HS-5 (cell line): Measurements from ENCODE around the gene PCDH9.
A peak's percentile ranks its signal among the peaks of the same experiment; 100 is the strongest.

Experiments
- DNase-seq: peaks from one replicate; pipeline ENCODE4 v3.0.0-alpha.2; 2012; ENCODE audit warnings: low read depth

Gene PCDH9

DNA sequence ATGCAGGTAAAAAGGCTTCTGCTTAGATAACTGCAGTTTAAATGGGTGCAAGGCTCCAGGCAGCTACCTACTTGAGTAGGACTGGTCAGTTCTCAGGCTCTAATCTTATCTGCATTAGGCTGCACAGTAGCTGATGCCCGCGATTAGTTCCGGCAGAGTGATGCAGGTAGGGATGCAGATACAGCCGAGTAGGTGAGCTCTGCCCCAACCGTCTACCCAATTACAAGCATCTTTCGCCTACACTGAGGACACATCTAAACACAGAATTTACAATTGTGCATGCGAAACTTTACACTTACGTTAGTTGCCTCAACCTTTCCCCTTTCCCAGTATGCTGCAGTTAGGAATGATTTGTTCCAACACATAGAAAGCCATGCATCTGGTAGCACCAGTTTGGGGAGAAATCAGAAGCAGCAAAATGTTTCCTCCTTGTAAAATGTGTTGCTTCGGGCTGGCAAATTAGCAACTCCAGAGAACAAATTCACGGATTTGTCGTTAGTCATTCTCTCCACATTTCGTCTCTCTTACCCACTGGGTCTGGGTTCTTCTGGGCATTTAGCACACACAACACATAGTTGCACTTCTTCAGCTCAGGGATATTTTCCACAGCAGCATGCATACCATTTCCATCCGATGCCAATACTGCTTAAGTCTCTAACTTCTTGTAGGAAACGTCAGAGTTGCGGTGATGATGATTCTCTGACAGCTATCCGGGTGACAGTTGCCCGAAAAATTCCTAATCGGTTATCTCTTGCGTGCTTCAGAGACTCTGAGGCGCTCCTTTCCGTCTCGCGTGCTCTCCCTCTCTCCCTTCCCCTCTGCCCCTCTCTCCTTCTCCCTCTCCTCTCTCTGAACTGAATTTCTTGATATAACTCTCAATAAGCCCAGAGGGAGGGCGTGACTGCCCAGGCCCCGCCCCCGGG lies at the start of gene PCDH9:
Gene PCDH9 (minus strand): TSS at position 856 of the 923 bp plus-strand sequence. CDS start 1,896 bp downstream, outside the sequence.
- DNase-seq, result no peak

- peak; percentile 10 for DNase-seq
These were observed 48.1 kb upstream of the PCDH9 start for GRCh38 chr13:67278235-67278634.

GRCh38 chr13:67277581-67277980 lies 47.4 kb upstream of the PCDH9 start:
- no peak for DNase-seq

- no peak for DNase-seq
These were observed 45.3 kb upstream of the PCDH9 start for GRCh38 chr13:67275351-67275960.

GRCh38 chr13:67273001-67273400 lies 42.9 kb upstream of the PCDH9 start:
- DNase-seq, result no peak

GRCh38 chr13:67267136-67267535 lies 37.0 kb upstream of the PCDH9 start:
- no peak for DNase-seq

DNA sequence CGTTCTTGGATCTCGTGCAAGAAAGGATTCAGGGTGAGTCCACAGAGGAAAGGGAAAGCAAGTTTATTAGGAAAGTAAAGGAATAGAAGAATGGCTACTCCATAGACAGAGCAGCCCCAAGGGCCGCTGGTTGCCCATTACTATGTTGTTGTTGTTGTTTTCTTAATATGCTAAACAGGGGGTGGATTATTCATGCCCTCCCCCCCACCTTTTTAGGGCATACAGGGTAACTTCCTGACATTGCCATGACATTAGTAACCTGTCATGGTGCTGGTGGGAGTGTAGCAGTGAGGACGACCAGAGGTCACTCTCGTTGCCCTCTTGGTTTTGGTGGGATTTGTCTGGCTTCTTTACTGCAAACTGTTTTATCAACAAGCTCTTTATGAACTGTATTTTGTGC lies 29.1 kb upstream of the PCDH9 start:
- DNase-seq, result no peak

DNA sequence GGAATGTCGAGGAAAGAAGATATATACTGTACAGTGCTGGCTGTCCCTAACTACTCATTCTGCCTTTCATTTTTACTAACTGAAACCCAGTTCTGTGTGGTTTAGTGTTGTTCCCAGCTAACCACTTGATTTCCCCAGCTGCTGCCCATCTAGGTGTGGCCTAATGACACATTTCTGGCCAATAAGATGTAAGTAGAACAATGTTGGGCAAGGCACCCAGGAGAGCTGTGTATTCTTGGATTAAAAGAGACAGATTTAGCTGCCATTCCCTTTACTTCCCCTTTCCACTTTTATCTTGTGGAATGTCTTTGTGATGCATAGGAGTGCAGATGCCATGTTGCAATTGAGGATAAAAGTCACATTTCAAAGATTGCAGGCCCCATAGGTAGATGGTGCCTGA lies 28.3 kb upstream of the PCDH9 start:
- DNase-seq, result no peak

GRCh38 chr13:67238861-67239260 lies 8.7 kb upstream of the PCDH9 start:
- DNase-seq, result no peak

- no peak for DNase-seq
These were observed 8.2 kb upstream of the PCDH9 start for GRCh38 chr13:67238277-67238859.

DNA sequence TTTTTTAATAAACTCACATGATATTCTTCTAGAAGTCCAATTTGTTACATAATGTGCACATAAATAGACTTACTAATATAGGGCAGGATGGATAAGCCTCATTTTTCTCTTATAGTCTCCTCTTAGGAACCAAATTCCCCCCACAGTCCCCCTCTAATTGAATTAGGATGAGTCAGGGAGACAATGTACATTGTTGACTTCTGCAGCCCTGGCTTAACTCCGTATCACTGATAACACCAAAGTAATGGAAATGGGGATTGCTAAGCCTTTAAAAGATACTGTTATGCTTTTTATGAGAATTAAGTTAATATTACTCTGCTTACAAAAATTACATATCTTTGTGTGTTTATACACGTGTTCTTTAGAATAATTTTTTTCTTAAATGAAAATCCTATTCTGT lies 5.1 kb upstream of the PCDH9 start:
- no peak for DNase-seq

DNA sequence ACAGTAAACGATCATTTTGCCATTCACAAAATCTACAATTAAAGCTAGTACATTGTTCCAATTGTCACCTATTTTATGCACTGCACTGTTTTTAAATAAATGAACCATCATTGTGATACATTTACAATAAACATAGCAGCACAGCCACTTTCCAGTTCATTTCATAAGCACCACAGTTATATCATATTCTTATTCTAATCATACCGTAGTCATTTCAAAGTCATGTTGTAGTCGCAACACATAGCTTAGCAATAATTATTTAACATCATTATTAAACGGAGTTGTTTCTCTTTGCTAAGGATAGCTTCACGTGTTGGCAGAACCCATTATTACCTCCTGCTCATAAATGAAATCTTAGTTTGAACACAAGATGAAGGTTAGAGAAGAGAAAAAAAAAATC lies 2.2 kb upstream of the PCDH9 start:
- DNase-seq, result no peak

DNA sequence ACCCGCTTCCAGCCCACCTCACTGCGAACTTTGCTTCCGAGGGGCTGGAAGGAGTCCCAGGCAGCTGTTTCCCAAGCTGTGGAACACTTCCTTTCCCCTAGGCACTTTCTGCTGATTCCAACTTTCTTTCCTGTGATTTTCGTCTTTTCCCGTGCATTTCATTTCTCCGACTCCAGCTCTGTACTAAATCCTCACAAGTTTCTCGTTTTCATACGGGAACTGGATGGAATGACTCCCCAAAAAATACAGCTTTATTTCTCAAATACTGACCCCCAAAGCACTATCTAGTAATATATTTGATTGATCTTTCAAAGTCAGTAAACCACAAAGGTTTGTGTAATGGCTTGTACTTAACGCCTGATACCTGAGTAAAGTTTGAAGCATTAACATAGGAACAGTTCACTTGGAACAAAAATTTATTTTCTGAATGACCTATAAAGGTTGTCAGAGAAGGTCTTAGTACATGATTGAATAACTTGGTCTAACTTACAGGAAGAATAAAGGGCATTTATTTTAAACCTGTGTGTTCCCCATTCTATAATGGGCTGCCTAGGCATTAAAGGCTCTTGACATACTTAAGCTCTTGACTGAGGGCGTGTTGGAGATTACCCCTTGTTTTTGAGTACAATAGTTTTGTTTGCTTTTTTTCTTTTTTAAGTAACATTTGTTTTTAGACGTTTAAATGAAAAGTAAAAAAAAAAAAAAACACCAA lies 1.3 kb upstream of the PCDH9 start:
- DNase-seq, result no peak

- DNase-seq, result no peak
These were observed 510 bp upstream of the PCDH9 start for GRCh38 chr13:67230404-67231288.

DNA sequence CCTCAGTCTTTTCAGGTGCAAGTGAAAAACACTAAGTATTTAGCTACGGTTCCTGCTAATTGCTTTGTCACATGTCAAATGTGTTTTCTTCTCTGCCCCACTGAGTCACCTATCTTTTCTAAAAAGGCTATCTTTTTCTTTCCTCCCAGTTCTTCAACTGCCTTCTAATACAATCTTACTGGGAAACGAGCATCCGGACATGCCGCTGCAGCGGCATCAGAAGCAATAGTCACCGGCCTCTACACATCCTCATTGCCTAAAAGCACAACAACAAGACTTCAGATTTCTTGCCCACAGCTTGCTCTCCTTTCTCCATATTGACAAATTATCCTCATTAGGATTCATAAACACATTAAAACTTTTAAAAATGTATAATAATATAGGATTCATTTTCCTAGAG lies 1.2 kb downstream of the PCDH9 start:
- no peak for DNase-seq

GRCh38 chr13:67228031-67228430 lies 2.1 kb downstream of the PCDH9 start:
- no peak for DNase-seq

GRCh38 chr13:67227131-67227983 lies 2.8 kb downstream of the PCDH9 start:
- no peak for DNase-seq

DNA sequence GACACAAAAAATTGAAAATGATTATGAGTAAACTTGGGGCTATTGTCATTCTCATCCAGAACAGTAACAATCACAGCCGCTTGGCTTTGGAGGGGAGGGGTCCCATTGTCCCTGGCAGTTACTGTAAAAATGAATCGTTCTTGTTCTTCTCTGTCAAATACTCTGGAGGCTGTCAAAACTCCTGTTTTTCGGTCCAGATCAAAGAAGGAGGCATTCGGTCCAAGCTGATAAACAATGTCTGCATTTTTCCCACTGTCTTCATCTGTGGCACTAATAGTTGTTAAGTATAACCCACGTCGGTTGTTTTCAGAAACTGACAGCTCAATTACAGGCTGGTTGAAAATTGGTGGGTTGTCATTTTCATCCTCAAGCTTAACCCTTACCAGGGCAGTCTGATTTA lies 3.4 kb downstream of the PCDH9 start:
- no peak for DNase-seq

DNA sequence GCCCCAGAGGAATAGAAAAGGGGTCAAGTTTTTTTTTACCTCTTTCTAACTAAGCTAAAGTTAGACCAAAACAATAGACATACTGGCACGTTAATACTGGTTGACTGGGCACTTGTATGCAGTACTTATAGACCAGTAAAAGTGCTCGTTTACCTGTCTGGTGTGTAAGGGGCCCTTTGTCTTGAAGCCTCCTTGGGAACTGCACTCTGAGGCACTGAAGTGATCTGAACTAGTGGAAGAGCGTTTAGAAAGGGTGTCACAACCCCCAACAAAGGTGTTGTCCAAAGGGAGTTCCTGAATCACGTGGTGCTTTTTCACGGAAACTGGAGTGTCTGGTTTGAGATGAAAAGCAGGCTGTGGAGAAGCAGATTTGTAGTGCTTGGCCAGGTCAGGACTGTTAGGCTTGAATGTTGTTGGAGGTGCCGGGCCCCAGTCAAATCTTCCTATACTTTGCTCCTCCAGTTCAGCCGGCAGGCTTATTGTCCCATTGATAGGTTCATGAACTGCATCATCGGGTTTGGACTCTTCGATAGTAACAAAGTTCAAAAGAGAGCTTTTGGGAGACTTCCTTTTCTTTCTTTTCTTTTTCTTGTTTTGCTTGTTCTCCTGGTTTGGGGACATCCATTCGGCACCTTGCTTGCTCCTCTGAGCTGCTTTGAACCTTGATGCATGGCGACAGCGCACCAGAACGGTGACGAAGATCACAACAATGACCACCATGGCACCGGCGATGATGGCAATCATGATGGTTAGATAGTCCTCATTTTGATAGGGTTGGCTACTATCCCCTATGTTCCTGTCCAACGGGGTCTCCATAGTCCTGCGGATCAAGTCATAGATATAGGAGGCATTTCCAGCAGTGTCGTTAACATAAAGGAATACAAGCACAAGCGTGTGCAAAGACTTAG lies 4.6 kb downstream of the PCDH9 start:
- no peak for DNase-seq
